K562 (cell line): ENCODE measurements around the gene SEC11A. TPM values are rescaled to one million over a fixed set of nuclear protein-coding genes. Genes with fewer than 3 reads are reported as not detected.

Source experiments
- ATAC-seq: fragments of 200-7000 bp; cut with Tn5 transposase; 3 replicates; pipeline ENCODE4 v1.9.1; 2020; ENCODE audit warnings: moderate library complexity
- BruUV-seq: library from RNA; stranded (reverse); fragments of 400-500 nt; replicated peaks from 2 replicates; lab custom pipeline; 2021; lab: Mats Ljungman, UMichigan
- CTCF ChIA-PET: fragments of 300-600 bp; formaldehyde crosslinking; extraction: SDS; loops from one replicate; lab custom pipeline; 2021; ENCODE audit warnings: low intra/inter-chr PET ratio; lab: Yijun Ruan, JAX
- POLR2A ChIA-PET: fragments of 300-600, 350-650 bp; sonication (Branson Sonifier 250); formaldehyde crosslinking; extraction: SDS; loops from one replicate; lab custom pipeline; 2021; ENCODE audit warnings: antibody characterized with exemption, inconsistent platforms; lab: Yijun Ruan, JAX
- DNase-seq, 4 experiments: peaks; one replicate each; pipeline versions ENCODE4 v3.0.0 to v3.0.0-alpha.2; 2011 to 2018; ENCODE audit warnings: low spot score in 3 of 4, mixed read lengths in 3 of 4; ENCODE audit errors: extremely low read depth in 1 of 4
- FAIRE-seq: peaks from 2 replicates; lab custom pipeline; 2011; peaks lifted over from hg19 to GRCh38; lab: Jason Lieb, UNC
- H2AFZ ChIP-seq: 2 replicates; pipeline ENCODE4 v1.6.0; 2011; ENCODE audit warnings: low read depth, low read length, control low read depth, inconsistent platforms
- H3K27ac ChIP-seq: fragments of 200-600 bp; 3 replicates; pipeline ENCODE4 v1.8.0; 2011; ENCODE audit warnings: low read depth, mild to moderate bottlenecking, control low read depth, inconsistent platforms, low read length, moderate library complexity, mixed read lengths; ENCODE audit errors: extremely low read depth
- H3K27me3 ChIP-seq, 2 experiments: fragments of 300-600 bp in 1 of 2; 2 replicates in 1 of 2; 3 replicates in 1 of 2; pipeline versions ENCODE4 v1.6.0 to v1.8.0; 2011; ENCODE audit warnings: inconsistent platforms in 2 of 2, low read length in 2 of 2, mild to moderate bottlenecking in 1 of 2, mixed read lengths in 1 of 2, moderate library complexity in 1 of 2; ENCODE audit not compliant: control insufficient read depth in 2 of 2, insufficient read depth in 2 of 2
- H3K36me3 ChIP-seq: fragments of 300-600 bp; 3 replicates; pipeline ENCODE4 v1.8.0; 2011; ENCODE audit warnings: mild to moderate bottlenecking, low read length, inconsistent platforms; ENCODE audit not compliant: control insufficient read depth, insufficient read depth
- H3K4me1 ChIP-seq, 2 experiments: fragments of 200-600 bp in 1 of 2; replicated peaks in 1 of 2; 2 replicates in 1 of 2; 3 replicates in 1 of 2; pipeline versions ENCODE4 v1.5.1 to v1.8.0; 2011; ENCODE audit warnings: inconsistent platforms in 2 of 2, low read length in 2 of 2, mild to moderate bottlenecking in 1 of 2, mixed read lengths in 1 of 2, moderate library complexity in 1 of 2; ENCODE audit not compliant: control insufficient read depth in 2 of 2, insufficient read depth in 2 of 2
- H3K4me2 ChIP-seq: 2 replicates; pipeline ENCODE4 v1.6.1; 2011; ENCODE audit warnings: low read length, control low read depth, inconsistent platforms, mixed read lengths; ENCODE audit not compliant: insufficient read depth
- H3K4me3 ChIP-seq: fragments of 200-600 bp; sonication (generic), shearing (Covaris generic); 2 replicates; pipeline ENCODE4 v1.5.1; 2016; ENCODE audit warnings: control low read depth, inconsistent platforms
- H3K79me2 ChIP-seq: fragments of 200-600 bp; 3 replicates; pipeline ENCODE4 v1.8.0; 2011; ENCODE audit warnings: low read length, inconsistent platforms; ENCODE audit not compliant: control insufficient read depth, insufficient read depth
- H3K9ac ChIP-seq, 2 experiments: 2 replicates each; pipeline versions ENCODE4 v1.6.0 to v1.6.1; 2011; ENCODE audit warnings: low read depth in 2 of 2, low read length in 2 of 2, control low read depth in 1 of 2, inconsistent platforms in 1 of 2, mild to moderate bottlenecking in 1 of 2, mixed read lengths in 1 of 2; ENCODE audit not compliant: insufficient read depth in 1 of 2
- H3K9me1 ChIP-seq: one replicate; pipeline ENCODE4 v1.6.0; 2011; ENCODE audit warnings: inconsistent platforms, mild to moderate bottlenecking, low read length, moderate library complexity; ENCODE audit not compliant: control insufficient read depth, insufficient read depth
- H3K9me3 ChIP-seq: replicated peaks from 2 replicates; pipeline ENCODE4 v1.5.1; 2011; ENCODE audit warnings: low read depth, low read length, inconsistent platforms; ENCODE audit not compliant: control insufficient read depth, insufficient read depth
- H4K20me1 ChIP-seq: replicated peaks from 2 replicates; pipeline ENCODE4 v1.6.1; 2011; ENCODE audit warnings: low read length, inconsistent platforms, mixed read lengths; ENCODE audit not compliant: control insufficient read depth, insufficient read depth
- CBX3 ChIP-seq, 2 experiments: IDR thresholded peaks; 1 replicate in 1 of 2; 2 replicates in 1 of 2; pipeline ENCODE4 v1.6.1; 2012; ENCODE audit warnings: inconsistent platforms in 2 of 2, low read length in 2 of 2, borderline replicate concordance in 1 of 2, control low read depth in 1 of 2
- ELF4 ChIP-seq: fragments of 450-650 bp; formaldehyde crosslinking; IDR thresholded peaks from 2 replicates; pipeline ENCODE4 v1.4.0; 2022; ENCODE audit warnings: missing genetic modification characterization
- ETS1 ChIP-seq: conservative IDR thresholded peaks from 2 replicates; pipeline ENCODE4 v1.6.1; 2011; ENCODE audit warnings: low read depth, mild to moderate bottlenecking, low read length; ENCODE audit not compliant: control insufficient read depth
- FUS ChIP-seq: fragments of 200-400 bp; formaldehyde crosslinking; optimal IDR thresholded peaks from 2 replicates; pipeline ENCODE3; 2017; ENCODE audit warnings: low read depth, low read length
- HNRNPUL1 ChIP-seq: fragments of 200-400 bp; formaldehyde crosslinking; IDR thresholded peaks from 2 replicates; pipeline ENCODE4 v1.6.1; 2017; ENCODE audit warnings: low read length
- PPARD ChIP-seq: fragments of 250-450 bp; sonication (Bioruptor Pico); IDR thresholded peaks from 2 replicates; pipeline ENCODE4 v1.8.0; 2022; ENCODE audit warnings: inconsistent platforms, mild to moderate bottlenecking, moderate library complexity
- TRIM24 ChIP-seq, 2 experiments: fragments of 450-650 bp; IDR thresholded peaks; 2 replicates each; pipeline ENCODE4 v1.6.1; 2016
- YY1 ChIP-seq, 3 experiments: IDR thresholded peaks; 2 replicates each; pipeline ENCODE4 v1.6.1; 2011; ENCODE audit warnings: low read length in 2 of 3, mild to moderate bottlenecking in 2 of 3, moderate library complexity in 2 of 3, borderline replicate concordance in 1 of 3, control low read depth in 1 of 3, low read depth in 1 of 3; ENCODE audit not compliant: insufficient read depth in 3 of 3, insufficient replicate concordance in 2 of 3, control insufficient read depth in 1 of 3, insufficient read length in 1 of 3; ENCODE audit errors: extremely low read depth in 1 of 3
- ZFP91 ChIP-seq: sonication (generic); formaldehyde crosslinking; IDR thresholded peaks from 2 replicates; pipeline ENCODE4 v1.8.0; 2022; ENCODE audit warnings: mild to moderate bottlenecking, missing genetic modification reagents
- ZNF778 ChIP-seq: fragments of 450-650 bp; formaldehyde crosslinking; IDR thresholded peaks from 2 replicates; pipeline ENCODE4 v1.4.0; 2020; ENCODE audit warnings: mild to moderate bottlenecking, moderate library complexity
- ZSCAN32 ChIP-seq: fragments of 450-650 bp; formaldehyde crosslinking; IDR thresholded peaks from 2 replicates; pipeline ENCODE4 v1.4.0; 2020; ENCODE audit warnings: mild to moderate bottlenecking, moderate library complexity
- WGBS: fragments of 100-300 bp; shearing (Covaris generic); methylation state at CpG from one replicate; pipeline ENCODE4 v1.1.6; 2016; ENCODE audit warnings: low coverage, mixed read lengths; ENCODE audit not compliant: insufficient coverage; ENCODE audit errors: missing lambda C conversion rate; 5-methylcytosine and 5-hydroxymethylcytosine counted together
- in situ Hi-C: fragments of 300-500 bp; cut with MboI; formaldehyde crosslinking; loops from 4 replicates; pipeline ENCODE4 v1.15.0; 2018; ENCODE audit warnings: inconsistent platforms, mixed read lengths
- intact Hi-C: fragments of 100-400 bp; cut with micrococcal nuclease; formaldehyde crosslinking; loops from 2 replicates; pipeline ENCODE4 v1.14.2; 2022
- polyA plus RNA-seq, 8 experiments: library from polyadenylated mRNA; depleted of rRNA in 4 of 8; stranded (reverse) in 5 of 8; unstranded in 3 of 8; fragments of >200 nt; fragmentation: Nextera tagmentation in 2 of 8; fragmentation: Illumina TruSeq in 1 of 8; extraction: Ambion mirVana in 2 of 8; extraction: Trizol in 1 of 8; gene quantifications; 2 replicates each; pipeline versions ENCODE4 v1.2.1 to v1.2.3, GENCODE V29; 2011 to 2014; ENCODE audit warnings: inconsistent platforms in 1 of 8, missing spikeins in 1 of 8
- total RNA-seq, 7 experiments: library from RNA; depleted of rRNA in 6 of 7; stranded (reverse); fragments of >200 nt in 6 of 7; fragmentation: Illumina TruSeq in 2 of 7; extraction: Trizol in 2 of 7; gene quantifications; 2 replicates each; pipeline versions ENCODE4 v1.2.1 to v1.2.3, GENCODE V29; 2011 to 2021; ENCODE audit warnings: low replicate concordance in 1 of 7
- TF ChIP-seq, protein P1 (sequence below): sonication (generic); formaldehyde crosslinking; IDR thresholded peaks from 2 replicates; pipeline ENCODE4 v1.8.1; 2023; ENCODE audit warnings: mild to moderate bottlenecking, missing genetic modification reagents

Gene SEC11A
- total and polyA plus RNA-seq, 9 of the 15 experiments (the other 6 are each of a cell fraction or from before 2014, with no cell fraction given): 175 to 310 (median 229) TPM

DNA sequence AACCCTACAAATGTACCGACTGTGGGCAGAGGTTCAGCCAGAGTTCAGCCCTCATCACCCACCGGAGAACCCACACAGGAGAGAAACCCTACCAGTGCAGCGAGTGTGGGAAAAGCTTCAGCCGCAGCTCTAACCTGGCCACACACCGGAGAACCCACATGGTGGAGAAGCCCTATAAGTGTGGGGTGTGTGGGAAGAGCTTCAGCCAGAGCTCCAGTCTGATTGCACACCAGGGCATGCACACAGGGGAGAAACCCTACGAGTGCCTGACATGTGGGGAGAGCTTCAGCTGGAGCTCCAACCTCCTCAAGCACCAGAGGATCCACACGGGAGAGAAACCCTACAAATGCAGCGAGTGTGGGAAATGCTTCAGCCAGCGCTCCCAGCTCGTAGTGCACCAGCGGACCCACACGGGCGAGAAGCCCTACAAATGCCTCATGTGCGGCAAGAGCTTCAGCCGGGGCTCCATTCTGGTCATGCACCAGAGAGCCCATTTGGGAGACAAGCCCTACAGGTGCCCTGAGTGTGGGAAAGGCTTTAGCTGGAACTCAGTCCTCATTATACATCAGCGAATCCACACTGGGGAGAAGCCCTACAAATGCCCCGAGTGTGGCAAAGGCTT lies 94.5 kb downstream of the SEC11A start (continued):
- TF ChIP-seq, protein P1, sequence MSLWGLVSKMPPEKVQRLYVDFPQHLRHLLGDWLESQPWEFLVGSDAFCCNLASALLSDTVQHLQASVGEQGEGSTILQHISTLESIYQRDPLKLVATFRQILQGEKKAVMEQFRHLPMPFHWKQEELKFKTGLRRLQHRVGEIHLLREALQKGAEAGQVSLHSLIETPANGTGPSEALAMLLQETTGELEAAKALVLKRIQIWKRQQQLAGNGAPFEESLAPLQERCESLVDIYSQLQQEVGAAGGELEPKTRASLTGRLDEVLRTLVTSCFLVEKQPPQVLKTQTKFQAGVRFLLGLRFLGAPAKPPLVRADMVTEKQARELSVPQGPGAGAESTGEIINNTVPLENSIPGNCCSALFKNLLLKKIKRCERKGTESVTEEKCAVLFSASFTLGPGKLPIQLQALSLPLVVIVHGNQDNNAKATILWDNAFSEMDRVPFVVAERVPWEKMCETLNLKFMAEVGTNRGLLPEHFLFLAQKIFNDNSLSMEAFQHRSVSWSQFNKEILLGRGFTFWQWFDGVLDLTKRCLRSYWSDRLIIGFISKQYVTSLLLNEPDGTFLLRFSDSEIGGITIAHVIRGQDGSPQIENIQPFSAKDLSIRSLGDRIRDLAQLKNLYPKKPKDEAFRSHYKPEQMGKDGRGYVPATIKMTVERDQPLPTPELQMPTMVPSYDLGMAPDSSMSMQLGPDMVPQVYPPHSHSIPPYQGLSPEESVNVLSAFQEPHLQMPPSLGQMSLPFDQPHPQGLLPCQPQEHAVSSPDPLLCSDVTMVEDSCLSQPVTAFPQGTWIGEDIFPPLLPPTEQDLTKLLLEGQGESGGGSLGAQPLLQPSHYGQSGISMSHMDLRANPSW (CRISPR knock-in tag): no peak
- TF ChIP-seq CBX3 (IDR thresholded peaks at IDR 0.05; ENCODE audit: borderline replicate concordance in 1 of 2, low read length in 2 of 2): peak; percentile 92 to 94
- no peak for TF ChIP-seq ZFP91 (CRISPR knock-in tag)
- TF ChIP-seq TRIM24 (IDR thresholded peaks at IDR 0.05): peak in 1 of 2 experiments; percentile 32; a peak in 1 of 4 replicates

- 67% methylated on average over 8 of the region's 8 CpGs for WGBS
- ATAC-seq (no peak), DNase-seq (no peak), FAIRE-seq (no peak)
- in situ Hi-C loops (no loop called here), intact Hi-C loops (no loop called here)
- Histone ChIP-seq H4K20me1 (no peaks in the 10 kb centered on the region), H3K9me1 (no peaks in the 10 kb centered on the region), H3K9me3 (peaks cover 28% of the 10 kb centered on the region), H3K4me3 (no peak overlapping the region), H3K4me1 (peaks cover 14 to 20% of the 10 kb centered on the region in 2 experiments; a peak in 4 of 5 replicates), H3K27ac (no peak overlapping the region), H2AFZ (no peak overlapping the region), H3K79me2 (no peaks in the 10 kb centered on the region), H3K9ac (no peak overlapping the region), H3K36me3 (peaks cover 21% of the 10 kb centered on the region; the same call in 2 of the 3 replicates), H3K4me2 (no peak overlapping the region), H3K27me3 (no peaks in the 10 kb centered on the region)
- CTCF ChIA-PET: interaction anchor here (0.7 kb wide), 1 partner anchor 454 kb away, joined by 3 read pairs; no protein-coding TSS in a partner anchor
- no TSS peak for BruUV-seq
- POLR2A ChIA-PET: interaction anchor here (0.9 to 1.9 kb wide), 4 partner anchors 10 to 63 kb away, joined by 3 to 6 read pairs (median 4); no protein-coding TSS in a partner anchor
- no peak for TF ChIP-seq ETS1
- TF ChIP-seq PPARD: no peak
- TF ChIP-seq FUS: no peak
- TF ChIP-seq HNRNPUL1: no peak
- TF ChIP-seq ELF4 (CRISPR knock-in tag): no peak
- TF ChIP-seq ZNF778: no peak
- TF ChIP-seq YY1 (IDR thresholded peaks at IDR 0.05; ENCODE audit: borderline replicate concordance in 1 of 3, control insufficient read depth in 1 of 3, extremely low read depth in 1 of 3, insufficient read depth in 3 of 3, insufficient read length in 1 of 3, insufficient replicate concordance in 2 of 3, low read depth in 1 of 3, low read length in 2 of 3): no peak
- no peak for TF ChIP-seq ZSCAN32 (CRISPR knock-in tag)
These were observed 95.3 kb downstream of the SEC11A start for GRCh38 chr15:84620626-84621025.
